Hematopoietic multipotent progenitor cell treated with erythropoietin and hydrocortisone succinate and interleukin-3 and kit ligand, for 17 days (in vitro differentiated cells): ENCODE results near the gene TSPAN15.
"Not testable (repeated sequence)": the region's sequence is repeated elsewhere in the genome, so short reads cannot be mapped to it uniquely, and the experiment has no call there.

ENCODE experiments used
- DNase-seq: peaks from one replicate; pipeline ENCODE4 v3.0.0-alpha.2; 2015; ENCODE audit warnings: low spot score

Gene TSPAN15

GRCh38 chr10:69488149-69488844 is 37.0 kb downstream of the TSPAN15 start:
- DNase-seq: not testable (repeated sequence)

GRCh38 chr10:69488856-69489255 is 37.6 kb downstream of the TSPAN15 start:
- DNase-seq: not testable (repeated sequence)

- DNase-seq: no peak
Measured at GRCh38 chr10:69489506-69490090, 38.3 kb downstream of the TSPAN15 start.

- DNase-seq: no peak
Measured at GRCh38 chr10:69490876-69491275, 39.6 kb downstream of the TSPAN15 start.

GRCh38 chr10:69491611-69492010 is 40.3 kb downstream of the TSPAN15 start:
- DNase-seq: no peak

GRCh38 chr10:69492091-69492745 is 41.0 kb downstream of the TSPAN15 start:
- no peak for DNase-seq

GRCh38 chr10:69492746-69493462 is 41.6 kb downstream of the TSPAN15 start:
- no peak for DNase-seq

GRCh38 chr10:69494626-69495558 is 43.6 kb downstream of the TSPAN15 start:
- DNase-seq: no peak

GRCh38 chr10:69495666-69496065 is 44.4 kb downstream of the TSPAN15 start:
- no peak for DNase-seq

GRCh38 chr10:69496352-69497230 is 45.3 kb downstream of the TSPAN15 start:
- DNase-seq: no peak

- DNase-seq: no peak
Measured at GRCh38 chr10:69497231-69497561, 45.9 kb downstream of the TSPAN15 start.

- no peak for DNase-seq
Measured at GRCh38 chr10:69497611-69498390, 46.5 kb downstream of the TSPAN15 start.

GRCh38 chr10:69498711-69499471 is 47.6 kb downstream of the TSPAN15 start:
- no peak for DNase-seq

GRCh38 chr10:69499726-69500689 is 48.7 kb downstream of the TSPAN15 start:
- no peak for DNase-seq

- no peak for DNase-seq
Measured at GRCh38 chr10:69500864-69501468, 49.7 kb downstream of the TSPAN15 start.

- no peak for DNase-seq
Measured at GRCh38 chr10:69501657-69502056, 50.4 kb downstream of the TSPAN15 start.

- no peak for DNase-seq
Measured at GRCh38 chr10:69502589-69502988, 51.3 kb downstream of the TSPAN15 start.
